Measurements from ENCODE around the gene ACCSL.

- no peak for TF ChIP-seq TOX (CRISPR knock-in tag; IDR thresholded peaks at IDR 0.05; ENCODE audit: borderline replicate concordance)
- no peak for TF ChIP-seq PATZ1 (CRISPR knock-in tag; IDR thresholded peaks at IDR 0.05; ENCODE audit: borderline replicate concordance)
- TF ChIP-seq SNAI2 (CRISPR knock-in tag; IDR thresholded peaks at IDR 0.05) = no peak
- TF ChIP-seq, protein P1, sequence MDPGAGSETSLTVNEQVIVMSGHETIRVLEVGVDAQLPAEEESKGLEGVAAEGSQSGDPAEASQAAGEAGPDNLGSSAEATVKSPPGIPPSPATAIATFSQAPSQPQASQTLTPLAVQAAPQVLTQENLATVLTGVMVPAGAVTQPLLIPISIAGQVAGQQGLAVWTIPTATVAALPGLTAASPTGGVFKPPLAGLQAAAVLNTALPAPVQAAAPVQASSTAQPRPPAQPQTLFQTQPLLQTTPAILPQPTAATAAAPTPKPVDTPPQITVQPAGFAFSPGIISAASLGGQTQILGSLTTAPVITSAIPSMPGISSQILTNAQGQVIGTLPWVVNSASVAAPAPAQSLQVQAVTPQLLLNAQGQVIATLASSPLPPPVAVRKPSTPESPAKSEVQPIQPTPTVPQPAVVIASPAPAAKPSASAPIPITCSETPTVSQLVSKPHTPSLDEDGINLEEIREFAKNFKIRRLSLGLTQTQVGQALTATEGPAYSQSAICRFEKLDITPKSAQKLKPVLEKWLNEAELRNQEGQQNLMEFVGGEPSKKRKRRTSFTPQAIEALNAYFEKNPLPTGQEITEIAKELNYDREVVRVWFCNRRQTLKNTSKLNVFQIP (CRISPR knock-in tag; IDR thresholded peaks at IDR 0.05; ENCODE audit: borderline replicate concordance, low read depth) = no peak
- no peak for TF ChIP-seq GLIS3 (CRISPR knock-in tag; IDR thresholded peaks at IDR 0.05)
- TF ChIP-seq RARB (CRISPR knock-in tag; IDR thresholded peaks at IDR 0.05) = no peak
- no peak for TF ChIP-seq CSDC2 (CRISPR knock-in tag; IDR thresholded peaks at IDR 0.05)
- TF ChIP-seq ARNTL (CRISPR knock-in tag; IDR thresholded peaks at IDR 0.05; ENCODE audit: borderline replicate concordance, low read depth) = no peak
- TF ChIP-seq ZFP3 (CRISPR knock-in tag; IDR thresholded peaks at IDR 0.05) = no peak
- TF ChIP-seq ZC3H10 (CRISPR knock-in tag; IDR thresholded peaks at IDR 0.05) = no peak
- no peak for TF ChIP-seq CREB5 (CRISPR knock-in tag; IDR thresholded peaks at IDR 0.05; ENCODE audit: low read depth)
- TF ChIP-seq, protein P2, sequence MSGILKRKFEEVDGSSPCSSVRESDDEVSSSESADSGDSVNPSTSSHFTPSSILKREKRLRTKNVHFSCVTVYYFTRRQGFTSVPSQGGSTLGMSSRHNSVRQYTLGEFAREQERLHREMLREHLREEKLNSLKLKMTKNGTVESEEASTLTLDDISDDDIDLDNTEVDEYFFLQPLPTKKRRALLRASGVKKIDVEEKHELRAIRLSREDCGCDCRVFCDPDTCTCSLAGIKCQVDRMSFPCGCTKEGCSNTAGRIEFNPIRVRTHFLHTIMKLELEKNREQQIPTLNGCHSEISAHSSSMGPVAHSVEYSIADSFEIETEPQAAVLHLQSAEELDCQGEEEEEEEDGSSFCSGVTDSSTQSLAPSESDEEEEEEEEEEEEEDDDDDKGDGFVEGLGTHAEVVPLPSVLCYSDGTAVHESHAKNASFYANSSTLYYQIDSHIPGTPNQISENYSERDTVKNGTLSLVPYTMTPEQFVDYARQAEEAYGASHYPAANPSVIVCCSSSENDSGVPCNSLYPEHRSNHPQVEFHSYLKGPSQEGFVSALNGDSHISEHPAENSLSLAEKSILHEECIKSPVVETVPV (CRISPR knock-in tag; IDR thresholded peaks at IDR 0.05) = no peak
These were observed 14.3 kb upstream of the ACCSL start for GRCh38 chr11:44033411-44033850.
